Measurements from ENCODE around the gene PCLO.
"Not testable (repeated sequence)": the region's sequence is repeated elsewhere in the genome, so short reads cannot be mapped to it uniquely, and the experiment has no call there.

PCLO gene

DNA sequence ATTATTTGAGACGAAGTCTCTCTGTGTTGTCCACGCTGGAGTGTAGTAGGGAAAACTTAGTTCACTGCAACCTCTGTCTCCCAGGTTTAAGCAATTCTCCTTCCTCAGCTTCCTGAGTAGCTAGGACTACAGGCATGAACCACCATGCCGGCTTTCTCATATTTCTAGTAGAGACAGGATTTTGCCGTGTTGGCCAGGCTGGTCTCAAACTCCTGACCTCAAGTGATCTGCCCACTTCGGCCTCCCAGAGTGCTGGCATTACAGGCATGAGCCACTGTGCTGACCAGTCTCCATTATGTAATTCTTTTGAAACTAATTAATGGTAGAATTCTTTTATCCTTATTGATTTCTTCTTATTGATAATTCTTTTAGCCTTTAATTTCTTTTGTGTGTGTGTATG is 32.5 kb downstream of the PCLO start:
- no peak for DNase-seq

DNA sequence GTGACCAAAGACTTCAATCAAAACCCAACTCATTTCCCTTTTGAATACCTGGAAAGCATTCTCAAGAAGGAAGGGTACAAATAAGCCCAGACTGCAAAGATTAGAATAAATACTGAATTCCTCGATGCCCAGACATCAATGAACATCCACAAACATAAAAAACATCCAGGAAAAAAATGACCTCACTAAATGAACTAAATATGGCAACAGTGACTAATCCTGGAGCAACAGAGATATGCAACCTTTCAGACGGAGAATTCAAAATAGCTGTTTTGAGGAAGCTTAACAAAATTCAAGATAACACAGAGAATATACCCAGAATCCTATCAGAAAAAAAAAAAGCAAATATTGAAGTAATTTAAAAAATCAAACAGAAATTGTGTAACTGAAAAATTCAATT is 43.2 kb downstream of the PCLO start:
- no peak for DNase-seq

DNA sequence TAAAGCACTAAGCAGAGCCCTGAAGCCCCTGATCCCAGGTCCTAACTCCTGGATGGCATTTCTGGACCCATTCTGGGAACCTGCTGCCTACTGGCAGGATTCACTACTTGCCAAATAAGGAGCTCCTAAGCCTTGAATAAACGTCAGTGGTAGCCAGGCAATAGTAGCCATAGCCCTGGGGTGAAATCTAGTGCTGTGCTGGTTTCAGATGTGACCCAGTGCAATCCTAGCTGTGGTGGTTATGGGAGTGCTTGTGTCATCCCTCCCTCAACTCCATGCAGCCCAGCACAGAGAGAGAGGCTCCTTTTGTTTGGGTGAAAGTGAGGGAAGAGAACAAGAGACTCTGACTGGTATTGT is 43.7 kb downstream of the PCLO start:
- no peak for DNase-seq

DNA sequence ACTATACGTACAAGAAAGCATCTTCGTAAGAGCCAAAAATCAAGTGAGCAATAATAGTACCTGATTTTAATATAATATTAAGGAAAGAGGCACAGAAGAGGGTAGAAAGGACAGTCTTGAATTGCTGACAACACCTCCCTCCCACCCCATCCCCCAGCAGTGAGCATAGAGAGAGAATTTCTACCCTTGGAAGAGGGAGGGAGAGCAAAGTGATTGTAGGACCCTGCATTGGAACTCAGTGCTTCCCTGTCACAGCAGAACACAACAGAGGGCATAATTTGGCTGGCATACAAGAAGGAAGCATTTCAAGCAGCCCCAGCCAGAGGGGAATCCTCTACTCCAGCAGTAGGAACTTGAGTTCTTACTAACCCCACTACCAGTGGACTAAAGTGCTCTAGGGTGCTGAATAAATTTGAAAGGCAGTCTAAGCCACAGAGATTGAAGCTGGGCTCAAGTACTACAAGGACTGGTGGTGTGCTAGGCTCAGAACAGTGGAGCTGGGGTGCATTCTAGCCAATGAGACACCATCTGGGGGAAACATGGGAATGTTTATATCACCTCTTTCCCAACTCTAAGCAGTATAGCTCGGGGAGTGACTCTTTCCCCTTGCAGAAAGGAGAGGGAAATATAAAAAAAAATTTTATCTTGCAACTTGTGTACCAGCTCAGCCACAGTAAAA is 44.2 kb downstream of the PCLO start:
- no peak for DNase-seq

DNA sequence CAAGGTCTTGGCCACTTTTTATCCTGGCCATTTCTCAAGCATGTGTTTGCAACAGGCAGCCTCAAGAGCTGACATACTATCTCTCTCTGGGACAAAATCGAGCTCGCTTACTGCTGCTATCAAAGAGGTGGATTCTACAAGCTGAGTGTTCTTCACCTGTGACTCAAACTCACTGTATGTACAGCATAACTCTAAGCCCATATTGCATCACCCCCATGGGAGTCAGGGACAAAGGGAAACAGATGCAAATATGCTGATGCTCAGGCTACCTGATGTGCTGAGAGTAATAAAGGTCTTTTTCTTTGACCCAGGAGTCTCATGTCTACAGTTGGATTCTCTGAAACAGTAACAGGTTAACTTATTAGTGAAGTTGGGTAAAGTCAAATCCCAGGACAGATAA is 45.2 kb downstream of the PCLO start:
- no peak for DNase-seq

DNA sequence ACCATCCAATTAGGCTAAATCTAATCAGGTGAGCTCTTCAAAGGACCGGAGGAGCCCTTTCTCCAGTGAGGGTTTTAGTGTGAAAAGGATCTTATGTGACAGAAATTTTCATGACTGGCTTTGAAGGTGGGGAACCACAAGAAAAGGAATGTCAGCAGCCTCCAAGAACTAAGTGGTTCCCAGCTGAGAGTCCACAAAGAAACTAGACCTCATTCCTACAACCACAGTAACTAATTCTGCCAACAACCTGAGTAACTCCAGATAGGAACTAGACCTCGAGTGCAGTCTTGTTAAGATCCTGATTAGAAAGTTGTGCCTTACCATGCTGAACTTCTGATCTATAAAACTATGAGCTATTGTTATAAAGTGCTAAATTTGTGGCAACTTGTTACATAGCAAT is 51.3 kb downstream of the PCLO start:
- no peak for DNase-seq

DNA sequence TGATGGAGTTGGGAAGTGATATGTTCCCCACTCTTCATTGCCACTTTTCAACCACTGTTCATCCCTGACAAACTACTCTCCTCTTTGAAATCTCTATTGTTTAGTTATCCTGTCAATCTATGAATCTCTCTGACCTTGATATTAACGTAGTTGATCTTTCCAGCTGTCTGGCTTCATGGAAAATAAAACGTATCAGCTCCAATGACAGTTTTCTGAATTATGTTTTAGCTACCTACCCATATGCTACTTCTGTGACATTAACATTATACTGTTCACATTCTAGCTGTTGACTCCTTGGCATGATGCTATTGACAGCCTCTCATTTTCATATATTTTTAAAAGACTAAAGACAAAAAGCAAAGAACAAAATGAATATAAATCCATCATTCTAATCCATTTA is 53.3 kb downstream of the PCLO start:
- no peak for DNase-seq

DNA sequence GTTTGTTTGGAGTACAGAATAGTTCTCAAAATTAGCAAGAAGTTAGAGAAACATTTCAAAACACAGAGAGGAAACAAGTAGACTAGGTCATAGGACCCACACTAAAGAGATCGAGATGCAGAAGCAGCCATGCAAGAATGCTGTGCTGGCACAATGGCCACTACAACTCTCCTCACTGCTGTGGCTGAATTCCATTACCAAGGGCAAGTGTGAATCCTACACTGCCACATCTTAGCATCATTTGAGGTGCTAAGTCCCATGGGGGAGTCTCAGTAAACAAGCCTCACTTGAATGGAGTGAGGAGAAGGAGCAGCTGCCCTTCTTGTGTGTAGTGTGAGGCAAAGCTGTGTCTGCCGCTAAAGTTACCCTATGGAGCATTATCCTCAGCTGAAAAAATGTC is 56.7 kb downstream of the PCLO start:
- DNase-seq, result no peak

DNA sequence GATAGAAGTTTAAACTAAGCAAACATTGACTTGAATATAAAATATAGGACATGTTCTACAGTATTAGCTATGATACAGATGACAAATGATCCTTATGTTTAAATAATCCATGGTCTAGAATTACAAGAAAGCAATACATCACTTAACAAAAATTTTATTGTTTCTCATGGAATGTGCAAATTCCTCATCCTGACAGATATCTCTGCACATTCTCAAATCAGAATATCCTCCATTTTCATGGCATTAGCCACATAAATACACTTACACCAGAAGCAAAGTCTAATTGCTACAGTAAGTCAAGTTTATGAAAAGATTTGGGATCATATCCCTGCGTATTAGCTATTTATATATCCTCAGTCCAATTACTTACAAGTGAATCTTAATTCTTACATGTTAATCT is 57.6 kb downstream of the PCLO start:
- no peak for DNase-seq

DNA sequence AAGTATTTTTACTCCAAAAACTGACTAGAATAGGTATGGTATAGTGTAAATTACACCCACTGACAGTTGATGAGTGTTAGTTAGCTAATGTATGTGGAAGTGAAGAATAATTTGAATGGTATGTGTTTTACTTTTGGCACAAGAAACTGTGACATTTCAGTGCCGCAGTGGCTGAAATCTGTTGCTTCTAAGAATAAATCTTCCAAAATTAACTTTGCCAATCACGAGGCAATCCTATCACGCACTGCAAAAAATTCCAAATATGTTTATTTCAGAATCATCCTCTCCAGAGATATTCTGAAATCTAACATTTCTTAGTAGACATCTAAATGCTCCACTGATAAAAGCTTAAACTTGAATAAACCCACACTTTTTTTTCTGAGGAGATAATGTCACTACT is 61.2 kb downstream of the PCLO start:
- DNase-seq, result no peak

DNA sequence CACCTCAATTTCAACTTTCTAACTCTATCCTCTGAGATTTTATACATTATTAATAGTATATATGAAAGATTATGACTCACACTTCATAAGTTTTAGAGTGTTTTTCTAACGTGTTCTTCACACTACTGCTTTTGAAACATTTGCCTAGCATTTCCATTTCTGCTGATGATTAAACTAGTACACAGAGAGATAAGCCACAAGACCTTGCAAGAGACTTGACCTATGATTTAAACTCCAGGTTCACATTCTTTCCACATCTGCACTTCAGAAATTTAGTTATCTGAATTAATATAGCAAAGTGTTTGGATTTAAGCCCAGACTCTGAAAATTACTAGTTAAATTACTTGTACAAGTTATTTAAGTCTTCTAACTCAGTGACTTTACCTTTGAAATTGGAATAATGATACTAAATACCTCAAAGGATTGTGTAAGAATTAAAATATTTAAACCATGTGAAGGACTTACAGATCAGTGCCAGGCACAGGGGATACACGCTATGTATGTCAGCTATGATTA is 66.6 kb downstream of the PCLO start:
- DNase-seq, result no peak

DNA sequence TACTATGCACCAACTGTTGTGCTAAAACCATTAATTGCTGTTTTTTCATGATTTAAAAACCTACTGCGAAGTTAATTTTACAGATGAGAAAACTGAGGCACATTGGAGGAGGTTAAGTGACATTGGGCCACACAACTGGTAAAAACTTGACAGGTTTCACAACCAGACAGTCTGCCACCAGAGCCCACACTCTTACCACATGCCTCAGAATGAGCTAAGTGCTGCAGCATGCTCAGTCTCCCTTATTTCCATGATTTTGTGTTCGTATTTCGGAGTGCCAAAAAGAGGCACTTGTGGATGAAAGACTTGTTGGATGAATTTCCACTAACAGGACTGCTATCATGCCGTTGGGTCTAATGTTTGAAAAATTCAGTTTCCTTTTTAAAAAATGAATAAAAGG is 77.4 kb downstream of the PCLO start:
- DNase-seq, result no peak

DNA sequence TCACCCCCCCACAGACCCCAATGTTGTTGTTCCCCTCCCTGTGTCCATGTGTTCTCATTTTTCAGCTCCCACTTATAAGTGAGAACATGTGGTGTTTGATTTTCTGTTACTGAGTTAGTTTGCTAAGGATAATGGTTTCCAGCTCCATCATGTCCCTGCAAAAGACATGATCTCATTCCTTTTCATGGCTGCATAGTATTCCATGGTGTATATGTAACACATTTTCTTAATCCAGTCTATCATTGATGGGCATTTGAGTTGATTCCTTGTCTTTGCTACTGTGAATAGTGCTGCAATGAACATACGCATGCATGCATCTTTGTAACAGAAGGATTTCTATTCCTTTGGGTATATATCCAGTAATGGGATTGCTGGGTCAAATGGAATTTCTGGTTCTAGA is 82.8 kb downstream of the PCLO start:
- not testable (repeated sequence) for DNase-seq

DNA sequence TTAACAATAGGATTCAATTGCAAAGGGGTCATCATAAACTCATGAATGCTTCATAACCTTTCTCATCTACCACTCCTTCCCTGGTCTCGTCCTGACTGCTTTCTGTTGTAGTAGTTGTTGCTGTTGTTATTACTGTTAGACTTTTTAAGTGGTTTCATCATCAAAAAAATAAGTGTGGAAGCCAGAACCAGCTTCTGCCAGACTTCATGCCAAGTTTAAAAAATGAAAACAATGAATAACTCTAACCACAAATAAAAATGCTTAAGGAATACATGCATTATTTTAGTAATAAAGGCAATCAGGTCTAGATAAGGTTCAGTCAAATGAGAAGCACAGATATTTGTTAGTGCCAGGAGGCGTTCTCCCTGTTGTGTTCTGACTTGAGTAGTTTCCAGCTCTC is 85.4 kb downstream of the PCLO start:
- DNase-seq, result no peak

DNA sequence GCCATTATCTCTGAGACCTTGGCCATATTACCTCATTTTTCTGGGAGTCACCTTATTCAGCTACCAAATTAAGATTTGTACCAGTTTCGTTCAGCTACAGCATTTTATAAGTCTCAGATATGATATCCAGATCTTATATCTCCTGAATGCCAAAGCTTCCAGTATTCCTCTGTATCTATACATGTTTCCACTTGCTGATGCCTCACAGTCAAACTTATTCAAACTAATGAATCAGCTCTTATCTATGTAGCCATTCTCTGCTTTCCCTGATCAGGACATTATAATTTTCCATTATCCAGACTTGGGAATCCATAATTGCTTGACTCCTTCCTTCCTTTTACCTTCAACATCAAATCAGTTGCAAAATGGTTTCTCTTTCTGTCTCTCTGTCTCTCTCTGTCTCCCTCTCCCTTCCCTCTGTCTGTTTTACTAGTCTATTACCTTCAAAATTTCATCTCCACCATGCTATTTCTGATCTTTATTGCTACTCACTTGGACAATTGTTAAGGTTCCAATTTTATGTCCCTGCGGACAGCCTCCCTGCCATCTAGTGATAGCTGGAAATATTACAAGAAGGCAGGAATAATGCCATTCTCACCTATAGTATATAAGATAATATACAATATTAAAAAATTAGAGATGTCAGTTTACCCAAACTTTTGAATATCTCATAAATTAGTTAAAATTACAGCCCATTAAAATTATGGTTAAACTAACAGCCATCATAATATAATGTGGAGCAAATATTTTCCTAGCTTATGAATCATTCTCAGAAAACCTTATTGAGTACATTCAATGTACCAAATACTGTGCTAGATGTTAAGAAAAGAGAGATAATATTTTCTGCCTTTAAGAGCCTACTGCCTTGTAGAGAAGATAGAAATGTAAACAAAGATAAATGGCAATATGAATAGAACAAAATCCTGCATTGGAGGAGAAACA is 89.8 kb downstream of the PCLO start:
- no peak for DNase-seq

DNA sequence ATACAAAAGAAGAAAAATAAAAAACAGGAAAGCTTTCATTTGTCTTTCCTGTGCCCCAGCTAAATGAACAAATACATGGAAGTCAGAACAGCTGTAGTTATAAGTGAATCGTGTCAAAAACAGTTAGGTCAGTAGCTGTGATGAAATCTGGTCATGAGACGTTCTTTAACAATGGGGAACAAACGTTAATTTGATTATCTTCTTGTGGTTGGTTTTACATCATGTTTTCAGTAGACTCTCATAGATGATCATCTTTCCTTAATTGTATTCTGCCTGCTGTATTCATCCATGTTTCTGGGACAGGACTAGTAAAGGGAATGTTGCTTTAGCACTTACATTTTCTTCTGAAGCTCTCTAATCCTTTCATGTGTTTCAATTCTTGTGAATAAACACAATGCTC is 97.0 kb downstream of the PCLO start:
- no peak for DNase-seq

DNA sequence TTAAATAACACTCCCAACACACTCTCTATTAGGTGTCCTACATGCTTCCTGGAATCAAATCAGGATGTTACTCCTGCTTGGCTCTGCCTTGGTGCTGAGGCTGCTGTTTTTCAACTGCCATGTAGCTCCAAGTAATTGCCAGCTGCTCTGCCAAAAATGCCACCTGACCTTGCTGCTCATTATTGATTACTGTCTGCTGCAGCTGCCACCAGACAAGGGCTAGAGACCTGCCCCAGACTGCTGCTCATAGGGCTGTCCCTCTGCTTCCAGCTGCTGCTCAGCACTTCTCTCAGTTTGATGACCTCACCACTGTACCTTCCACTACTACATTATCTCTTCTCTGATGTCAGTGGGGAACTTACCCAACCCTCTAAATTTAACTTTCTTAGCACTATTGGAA is 102.5 kb downstream of the PCLO start:
- no peak for DNase-seq

DNA sequence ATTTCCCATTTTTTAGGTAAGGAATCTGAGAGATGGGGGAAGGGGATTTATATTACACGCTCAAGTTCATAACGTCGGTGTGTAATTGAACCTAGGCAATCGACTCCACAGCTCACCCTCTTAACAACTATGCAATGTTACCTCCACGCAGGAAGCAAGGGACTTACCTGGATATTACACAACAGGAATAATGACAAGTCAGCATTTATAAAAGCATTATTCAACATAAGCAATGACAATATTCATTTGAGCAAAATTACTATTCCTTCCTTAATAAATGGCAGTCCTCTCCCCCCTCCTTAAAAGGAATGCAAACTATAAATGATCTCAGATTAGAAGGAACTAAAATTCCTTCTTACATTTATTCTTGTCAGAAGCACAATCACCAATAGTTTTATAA is 104.0 kb downstream of the PCLO start:
- no peak for DNase-seq

DNA sequence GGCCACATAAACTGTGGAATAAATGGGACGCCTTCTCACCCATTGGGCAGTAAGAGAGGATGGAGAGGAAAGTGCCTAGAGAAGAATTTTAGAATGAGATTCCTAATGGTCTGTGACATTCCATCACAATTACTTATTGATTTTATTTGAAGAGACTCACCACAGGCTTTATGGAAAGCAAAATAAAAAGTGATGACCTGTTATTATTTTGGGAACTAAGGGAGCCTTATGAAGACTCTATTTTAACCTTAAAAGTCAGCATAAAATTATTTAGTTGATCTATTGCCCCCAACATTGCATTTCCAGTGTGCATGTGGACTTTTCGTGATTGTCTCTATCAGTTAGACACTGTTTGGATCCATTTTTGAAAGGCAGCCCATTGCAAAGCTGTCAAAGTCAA is 107.5 kb downstream of the PCLO start:
- no peak for DNase-seq

DNA sequence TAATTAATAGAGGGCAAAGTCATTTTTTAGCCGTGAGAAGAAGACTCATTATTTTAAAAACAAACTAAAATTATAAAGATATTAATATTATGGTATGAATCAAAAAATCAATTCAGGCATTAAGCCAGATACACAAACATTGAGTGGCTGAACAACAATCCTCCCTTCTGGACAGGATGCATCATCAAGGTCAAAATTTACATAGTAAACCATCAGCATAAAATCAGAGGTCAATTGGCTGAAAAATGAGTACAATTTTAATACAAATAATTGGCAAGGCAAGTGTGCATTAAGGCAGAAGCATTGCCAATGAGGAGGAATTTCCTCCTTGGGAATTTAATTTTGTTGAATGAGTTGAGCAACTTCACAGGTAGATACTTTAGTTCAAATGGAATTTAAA is 108.2 kb downstream of the PCLO start:
- DNase-seq, result no peak

DNA sequence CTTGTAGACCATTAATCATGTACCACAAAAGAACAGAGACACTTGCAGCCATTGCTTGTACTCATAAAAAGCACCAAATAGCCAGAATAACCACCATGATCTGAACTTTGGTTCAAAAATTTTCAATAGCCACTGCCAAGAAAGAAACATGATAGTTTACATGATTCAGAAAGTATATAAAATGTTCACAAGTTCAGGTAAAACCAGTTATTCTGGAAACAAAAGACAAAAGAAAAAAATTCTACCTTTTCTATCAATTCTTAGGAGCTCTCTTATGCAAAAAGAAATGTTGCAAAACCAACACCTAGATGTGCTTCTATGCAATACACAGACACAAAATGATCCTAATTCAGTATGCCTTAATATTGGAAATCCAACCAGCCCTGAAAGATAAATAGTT is 108.7 kb downstream of the PCLO start:
- no peak for DNase-seq

DNA sequence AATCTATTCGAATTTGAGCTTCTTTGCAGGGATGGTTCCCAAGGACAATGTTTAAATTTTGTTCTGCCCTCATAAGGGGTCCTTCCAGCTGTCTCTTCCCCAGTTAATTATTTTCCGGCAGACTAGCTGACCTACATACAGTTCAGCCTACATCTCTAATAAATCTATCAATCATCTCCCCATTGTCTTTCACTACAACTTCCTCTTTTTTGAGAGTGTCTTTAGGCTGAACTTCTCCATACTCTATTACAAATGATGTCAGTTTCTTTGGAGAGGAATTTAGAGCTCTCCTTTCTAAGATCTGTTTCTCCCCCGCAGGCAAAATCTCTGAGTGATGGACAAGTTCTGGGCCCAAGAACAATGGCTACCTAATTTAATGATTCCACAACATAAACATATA is 122.2 kb downstream of the PCLO start:
- no peak for DNase-seq

DNA sequence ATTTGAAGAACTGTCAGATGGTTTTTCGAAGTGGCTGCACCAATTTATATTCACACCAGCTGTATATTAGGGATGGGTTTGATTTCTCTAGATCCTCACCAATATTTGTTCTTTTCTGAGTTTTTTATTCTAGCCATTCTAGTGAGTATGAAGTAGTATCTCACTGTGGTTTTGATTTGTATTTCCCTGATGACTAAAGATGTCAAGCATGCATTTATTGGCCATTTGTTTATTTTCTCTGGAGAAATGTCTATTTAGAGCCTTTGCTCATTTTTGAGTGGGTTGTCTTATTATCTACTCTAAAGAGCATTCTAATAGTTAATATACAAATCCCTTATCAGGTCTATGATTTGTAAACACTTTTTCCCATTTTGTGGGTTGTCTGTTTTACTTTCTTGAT is 123.9 kb downstream of the PCLO start:
- no peak for DNase-seq

DNA sequence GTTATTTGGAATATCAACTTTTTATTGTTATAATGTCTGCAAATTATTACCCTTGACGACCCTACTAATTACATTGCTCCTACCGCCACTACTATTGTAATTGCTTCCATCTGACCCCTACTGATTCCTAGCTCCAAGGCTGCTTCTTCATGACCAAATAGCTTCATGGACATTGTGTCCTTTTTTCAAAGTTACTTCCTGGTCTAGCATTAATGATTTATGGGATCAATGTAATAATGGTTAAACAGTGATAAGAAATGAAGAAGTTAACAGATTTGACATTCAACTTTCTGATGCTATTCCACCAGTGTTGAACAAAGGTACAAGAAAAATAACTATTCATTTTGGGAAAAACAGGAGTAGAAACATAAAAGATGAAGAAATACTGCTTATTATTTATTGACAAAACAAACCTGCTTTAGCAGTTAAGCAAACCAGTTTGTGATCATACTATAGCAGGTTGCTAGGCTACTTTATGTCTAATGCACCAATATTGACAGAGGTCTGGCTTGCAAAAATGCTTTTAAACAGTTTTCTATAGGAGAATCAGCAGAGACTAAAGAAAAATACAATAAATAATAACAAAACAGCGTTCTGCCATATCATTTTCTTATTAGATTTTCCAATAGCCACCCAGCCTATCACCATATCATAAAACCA is 125.8 kb downstream of the PCLO start:
- no peak for DNase-seq
